Stimulated activated CD8-positive, alpha-beta memory T cell treated with anti-CD3 and anti-CD28 coated beads, Interleukin-7, amount 100 ng/mL, for 1 hour (primary cell): Measurements from ENCODE around the gene RAI14.
"Not testable (repeated sequence)": the region's sequence is repeated elsewhere in the genome, so short reads cannot be mapped to it uniquely, and the experiment has no call there.

ENCODE experiments used
- DNase-seq, 2 donors: peaks; one replicate each; pipeline ENCODE4 v3.0.0-alpha.2; 2020; ENCODE audit warnings: low read depth in 2 of 2

The RAI14 gene

DNA sequence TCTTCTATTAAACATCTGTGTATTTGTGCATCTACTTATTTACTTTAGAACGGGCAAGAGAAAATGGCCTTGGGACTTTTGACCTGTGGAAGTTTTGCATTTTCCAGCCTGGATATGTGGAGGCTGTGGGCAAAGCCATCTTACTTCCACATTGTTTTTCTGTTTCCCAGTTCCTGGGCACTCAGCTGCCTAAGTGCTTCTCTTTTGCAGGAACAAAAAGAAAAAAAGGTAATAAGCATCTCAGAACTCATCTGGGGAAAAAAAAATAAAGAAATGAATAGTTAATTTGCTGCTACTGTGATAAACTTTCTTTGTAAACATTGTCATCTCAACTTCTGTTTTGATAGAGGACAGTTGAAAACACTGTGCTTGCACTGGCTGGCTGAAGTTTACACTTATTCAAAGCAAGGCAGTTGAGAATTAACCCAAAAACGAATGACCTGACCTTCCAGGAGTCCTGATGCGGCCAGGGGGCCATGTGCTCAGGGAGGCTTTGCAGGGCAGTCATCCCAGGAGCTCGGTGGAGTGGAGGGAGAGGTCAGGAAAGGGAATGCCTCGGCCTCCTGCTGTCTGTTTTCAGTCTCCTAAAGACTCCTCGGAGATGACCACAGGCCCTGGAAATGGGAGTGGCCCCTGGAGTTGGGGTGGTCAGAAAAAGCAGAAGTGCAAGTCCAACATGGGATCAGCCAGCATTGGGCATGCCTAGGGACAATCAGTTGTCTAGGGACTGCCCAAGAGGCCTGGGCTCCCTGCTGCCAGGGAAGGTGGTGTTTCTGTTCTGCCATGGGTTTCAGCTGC, 75.5 kb downstream of the RAI14 start:
- DNase-seq, result no peak

DNA sequence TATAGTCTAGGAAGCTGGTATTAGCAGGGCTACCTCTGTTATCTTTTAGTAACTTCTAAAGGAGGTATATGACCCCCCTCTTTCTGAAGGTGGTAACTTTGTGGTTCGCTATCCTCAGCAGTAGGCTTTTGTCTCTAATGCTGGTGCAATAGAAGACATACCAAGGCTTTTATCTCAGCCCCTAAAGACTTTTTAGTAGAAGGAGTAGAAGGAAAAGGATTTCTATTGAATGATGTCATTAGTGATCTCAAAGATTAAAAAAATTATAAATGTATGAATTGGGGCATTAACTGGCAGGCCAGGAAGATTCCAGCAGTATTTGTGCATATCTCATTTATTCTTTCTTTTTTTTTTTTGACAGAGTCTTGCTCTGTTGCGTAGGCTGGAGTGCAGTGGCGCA, 78.2 kb downstream of the RAI14 start:
- no peak for DNase-seq

DNA sequence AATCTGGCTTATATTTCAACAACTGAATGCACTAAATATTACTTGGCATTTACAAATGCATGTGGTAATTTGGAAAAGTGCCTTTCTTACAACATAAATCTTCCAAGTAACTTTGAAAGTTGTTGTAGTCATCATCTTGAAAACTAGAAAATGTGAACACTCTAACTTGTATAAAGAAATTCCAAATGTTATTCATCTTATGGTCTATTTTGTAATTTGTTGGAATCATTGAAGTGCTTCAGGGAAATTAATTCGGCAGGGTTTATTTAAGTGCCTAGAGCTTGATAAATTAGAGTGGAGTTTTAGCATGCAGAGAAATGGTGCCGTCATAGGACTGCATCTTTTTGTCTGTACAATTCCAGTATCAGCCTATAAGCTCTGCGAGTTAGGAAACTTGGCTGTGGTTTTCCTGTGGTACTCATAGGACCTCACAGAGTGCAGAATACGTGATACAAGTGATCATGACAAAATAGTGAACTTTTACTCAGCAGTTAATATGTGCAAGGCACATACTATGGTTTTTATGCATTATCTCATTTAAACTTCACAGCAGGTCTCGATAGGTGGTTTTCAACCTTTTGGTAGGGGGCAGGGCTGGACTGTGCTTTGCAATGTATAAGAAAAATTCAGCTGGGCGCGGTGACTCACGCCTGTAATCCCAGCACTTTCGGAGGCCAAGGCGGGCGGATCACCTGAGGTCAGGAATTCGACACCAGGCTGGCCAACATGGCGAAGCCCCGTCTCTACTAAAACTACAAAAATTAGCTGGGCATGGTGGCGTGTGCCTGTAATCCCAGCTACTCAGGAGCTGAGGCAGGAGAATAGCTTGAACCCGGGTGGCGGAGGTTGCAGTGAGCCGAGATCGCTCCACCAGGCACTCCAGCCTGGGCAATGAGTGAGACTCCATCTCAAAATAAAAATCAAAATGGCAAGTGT, 79.6 kb downstream of the RAI14 start:
- no peak for DNase-seq

DNA sequence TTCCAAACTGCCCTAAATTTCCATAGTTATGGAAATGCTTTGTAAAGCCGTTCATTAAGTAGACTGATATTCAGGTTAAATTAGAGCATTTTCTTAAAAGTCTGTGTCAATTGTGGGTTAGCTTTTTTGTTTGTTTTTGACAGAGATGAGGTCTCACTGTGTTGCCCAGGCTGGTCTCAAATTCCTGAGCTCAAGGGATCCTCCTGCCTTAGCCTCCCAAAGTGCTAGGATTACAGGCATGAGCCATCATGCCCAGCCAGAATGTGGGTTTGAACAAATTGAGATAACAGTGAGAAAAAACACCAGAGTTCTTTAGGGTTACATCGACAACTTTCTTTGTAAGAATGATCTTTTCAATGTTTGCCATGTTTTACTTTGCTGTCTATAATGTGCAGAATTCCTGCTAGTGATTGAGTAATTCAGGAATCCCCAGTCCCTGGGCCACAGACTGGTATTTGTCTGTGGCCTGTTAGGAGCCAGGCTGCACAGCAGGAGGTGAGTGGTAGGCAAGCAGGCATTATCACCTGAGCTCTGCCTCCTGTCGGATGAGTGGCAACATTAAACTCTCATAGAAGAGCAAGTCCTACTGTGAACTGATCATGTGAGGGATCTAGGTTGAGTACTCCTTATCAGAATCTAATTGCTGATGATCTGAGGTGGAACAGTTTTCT, 80.5 kb downstream of the RAI14 start:
- no peak for DNase-seq

DNA sequence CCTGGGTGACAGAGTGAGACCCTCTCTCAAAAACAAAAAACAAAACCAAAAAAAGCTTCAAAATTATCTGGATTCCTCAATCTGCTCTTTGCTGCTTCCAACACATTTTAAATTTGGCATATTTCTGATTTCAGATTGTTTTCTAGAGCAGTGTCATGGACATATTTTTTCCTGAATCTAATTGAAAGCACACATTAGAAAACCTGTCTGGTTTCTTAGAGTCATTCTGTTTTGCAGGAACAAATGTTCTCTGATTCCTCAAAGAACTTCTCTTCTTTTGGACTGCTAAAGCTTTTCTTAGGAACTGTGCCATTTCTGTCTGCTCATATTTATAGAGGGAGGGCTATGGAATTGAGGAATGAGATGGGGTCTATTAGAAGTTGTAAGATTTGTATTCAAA, 81.6 kb downstream of the RAI14 start:
- DNase-seq, result no peak

DNA sequence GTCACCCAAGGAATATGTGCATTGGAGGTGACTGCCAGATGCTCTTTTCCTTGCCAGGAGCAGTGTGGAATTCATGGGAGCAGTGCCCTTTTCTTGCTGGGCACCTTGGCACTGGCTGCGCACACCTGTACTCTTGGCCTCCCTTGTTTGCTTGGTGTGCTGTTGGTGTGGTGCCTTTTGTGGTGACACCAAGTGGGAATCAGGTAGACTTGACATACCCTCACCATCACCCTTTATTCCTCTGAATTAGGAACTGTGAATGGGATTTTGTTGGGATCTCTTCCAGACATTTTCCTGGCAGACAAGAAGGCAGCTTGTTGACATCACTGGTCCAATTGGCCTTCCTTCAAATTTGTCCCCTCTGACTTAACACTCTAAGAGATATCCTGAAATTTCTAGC, 82.3 kb downstream of the RAI14 start:
- DNase-seq, result no peak

DNA sequence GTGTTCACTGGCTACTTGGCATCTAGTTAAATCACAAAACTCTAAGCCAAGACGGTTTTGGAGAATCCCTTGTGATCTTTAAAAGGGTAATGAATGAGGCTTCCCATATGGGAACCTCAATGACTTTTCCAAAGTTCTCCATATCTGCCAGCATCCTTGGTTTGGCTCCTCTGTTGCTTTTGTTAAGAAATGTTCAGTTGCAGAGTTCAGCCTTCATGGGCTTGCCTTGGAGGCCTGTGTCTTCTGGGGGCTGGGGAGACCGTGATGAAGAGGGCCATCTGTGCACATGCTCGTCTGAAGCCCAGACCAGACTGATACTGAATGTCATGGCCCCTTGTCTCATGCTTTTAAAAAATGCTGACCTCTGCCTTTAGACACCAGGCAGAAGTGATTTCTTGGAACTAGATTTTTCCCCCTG, 84.3 kb downstream of the RAI14 start:
- no peak for DNase-seq

DNA sequence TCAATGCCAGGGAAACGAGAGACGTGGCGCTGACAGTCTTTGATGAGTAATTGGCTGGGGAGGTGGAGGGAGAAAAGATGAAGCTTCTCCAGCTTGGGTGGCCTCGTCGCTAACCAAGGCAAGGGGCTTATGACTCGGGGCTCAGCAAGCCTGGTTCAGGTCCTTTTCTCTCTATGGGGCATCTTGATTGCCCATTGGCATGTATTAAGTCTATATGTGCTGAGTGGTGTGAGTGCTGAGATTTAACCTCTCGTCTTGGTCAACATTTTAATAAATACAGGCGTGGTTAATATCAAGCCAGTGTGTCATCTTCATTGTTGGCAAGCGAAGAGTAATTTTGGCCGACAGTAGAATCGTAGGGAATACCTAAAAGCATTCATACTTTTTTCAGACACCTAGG, 85.9 kb downstream of the RAI14 start:
- DNase-seq, result no peak

DNA sequence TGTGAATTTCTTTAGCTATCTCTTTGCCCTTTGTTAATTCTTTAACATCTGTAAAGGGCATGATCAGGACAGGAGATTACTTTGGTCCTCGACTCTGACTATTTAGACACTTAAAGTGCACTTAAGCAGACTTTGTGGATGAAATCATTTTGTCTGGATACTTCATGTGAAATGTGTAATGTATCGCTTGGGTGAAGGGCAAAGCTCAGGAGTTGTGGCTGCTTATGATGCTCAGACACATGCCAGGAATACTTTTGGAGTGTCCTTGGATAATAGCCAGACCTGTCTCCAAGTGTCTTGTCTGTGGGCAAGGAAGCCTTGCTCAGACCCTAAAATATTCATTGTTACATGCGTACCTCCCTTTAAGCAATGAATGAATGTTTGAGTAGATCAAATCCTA, 87.8 kb downstream of the RAI14 start:
- no peak for DNase-seq

DNA sequence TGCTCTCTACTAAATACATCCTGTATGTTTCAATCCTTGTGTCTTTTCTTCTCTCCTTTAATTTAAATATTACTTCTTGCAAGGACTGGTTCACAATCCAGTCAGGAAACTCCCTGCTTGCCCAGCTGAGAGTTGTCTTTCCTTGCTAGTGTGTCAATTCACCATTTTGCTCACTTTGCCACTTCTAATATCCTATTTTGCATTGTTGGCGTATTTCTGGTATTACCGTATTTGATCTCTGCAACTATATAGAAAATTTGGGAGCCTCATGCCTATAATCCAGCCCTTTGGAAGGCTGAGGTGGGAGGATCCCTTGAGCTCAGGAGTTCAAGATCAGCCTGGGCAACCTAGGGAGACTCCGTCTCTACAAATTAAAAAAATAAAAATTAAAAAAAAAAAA, 92.3 kb downstream of the RAI14 start:
- DNase-seq, result no peak

DNA sequence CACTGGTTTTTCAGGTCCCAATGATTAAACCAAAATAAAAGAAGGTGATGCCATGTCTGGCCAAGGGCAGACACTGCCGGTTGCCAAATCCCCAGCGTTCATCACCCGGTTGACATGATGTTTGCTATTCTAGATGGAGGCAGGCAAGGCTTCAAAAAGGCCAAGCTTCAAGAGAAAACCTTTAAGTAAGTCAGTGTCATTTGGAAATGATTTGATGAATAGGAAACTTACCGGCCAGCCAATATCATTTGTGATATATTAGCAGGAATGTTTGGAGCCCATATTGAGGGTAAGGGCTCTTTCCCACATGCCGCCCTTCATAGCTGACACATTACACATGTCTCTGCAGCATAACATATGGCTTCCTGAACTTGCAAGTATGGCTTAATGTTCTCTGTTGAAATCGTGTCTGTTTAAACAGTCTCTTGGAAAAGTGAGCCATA, 93.3 kb downstream of the RAI14 start:
- DNase-seq, result no peak

DNA sequence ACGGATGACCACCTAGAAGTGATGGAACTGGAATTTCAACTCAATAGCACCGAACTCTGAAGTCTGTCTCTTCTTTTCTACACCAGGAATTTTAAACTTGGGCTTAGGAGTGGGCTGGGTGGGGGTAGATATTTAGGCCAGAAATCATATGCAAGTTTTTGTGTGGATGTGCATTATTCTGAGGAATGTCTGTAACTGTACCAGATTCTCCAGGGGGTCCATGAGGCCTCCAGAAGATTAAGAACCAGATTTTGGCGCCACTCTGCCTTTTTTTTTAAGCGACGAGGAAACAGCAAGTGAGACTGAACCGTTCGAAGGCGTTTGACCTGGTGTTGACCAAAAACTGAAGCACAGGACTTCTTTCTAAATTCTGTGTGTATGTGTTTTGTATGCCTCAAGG, 94.1 kb downstream of the RAI14 start:
- no peak for DNase-seq

DNA sequence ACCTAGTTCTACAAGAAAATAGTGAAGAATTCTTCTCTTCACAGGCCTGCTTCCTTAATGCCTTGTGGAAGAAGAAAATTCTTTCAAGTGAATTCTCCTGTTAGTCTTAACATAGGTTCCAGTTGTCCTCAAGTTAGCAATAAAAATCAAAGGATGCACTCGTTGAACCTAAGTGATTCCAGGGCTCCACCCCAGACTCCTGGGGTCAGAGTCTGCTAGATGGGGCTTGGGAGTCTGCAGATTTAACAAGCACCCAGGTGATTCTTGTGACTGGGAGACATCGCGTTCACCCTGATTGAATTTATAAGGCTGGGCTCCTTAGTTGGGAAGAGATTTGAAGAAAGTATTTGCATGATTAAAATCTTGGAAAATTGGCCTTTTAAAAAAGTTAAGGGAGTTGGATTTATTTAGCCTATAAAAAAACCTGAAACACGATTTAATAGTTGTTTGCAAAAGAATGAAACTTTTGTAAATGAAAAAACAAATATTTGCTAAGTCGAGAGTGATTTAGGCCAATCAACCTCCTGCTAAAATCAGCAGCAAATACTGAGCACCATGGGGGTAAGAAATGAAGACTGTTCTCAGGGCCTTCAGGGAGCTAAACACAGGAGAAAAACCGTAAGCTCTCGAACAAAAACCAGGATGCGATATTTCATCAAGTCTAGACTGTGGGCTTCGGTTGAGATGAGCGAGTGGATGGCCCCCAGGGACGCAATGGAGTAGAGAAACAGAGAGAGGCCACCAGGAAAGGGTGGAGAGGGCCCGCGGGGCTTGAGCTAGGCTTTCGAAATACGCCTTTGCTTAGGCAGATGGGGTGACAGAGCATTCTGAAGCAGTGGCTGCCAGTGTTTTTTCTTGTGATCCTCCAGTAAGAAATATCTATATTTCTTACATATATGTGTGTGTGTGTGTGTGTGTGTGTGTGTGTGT, 95.9 kb downstream of the RAI14 start:
- DNase-seq, result no peak

DNA sequence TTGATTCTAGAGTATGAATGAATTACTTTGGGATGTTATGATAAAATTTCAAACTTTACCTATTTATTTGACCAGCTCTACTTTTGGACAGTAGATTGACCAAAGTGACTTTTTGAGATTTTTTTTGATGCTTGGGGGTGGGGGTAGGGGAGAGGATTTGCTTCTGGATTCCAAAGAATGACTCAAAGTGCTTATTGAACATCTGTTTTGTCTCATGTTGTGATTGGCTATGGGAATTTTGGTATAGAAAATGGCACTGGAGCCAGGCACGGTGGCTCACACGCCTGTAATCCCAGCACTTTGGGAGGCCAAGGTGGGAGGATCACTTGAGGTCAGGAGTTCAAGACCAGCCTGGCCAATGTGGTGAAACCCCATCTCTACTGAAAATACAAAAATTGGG, 97.1 kb downstream of the RAI14 start:
- DNase-seq, result not testable (repeated sequence)

DNA sequence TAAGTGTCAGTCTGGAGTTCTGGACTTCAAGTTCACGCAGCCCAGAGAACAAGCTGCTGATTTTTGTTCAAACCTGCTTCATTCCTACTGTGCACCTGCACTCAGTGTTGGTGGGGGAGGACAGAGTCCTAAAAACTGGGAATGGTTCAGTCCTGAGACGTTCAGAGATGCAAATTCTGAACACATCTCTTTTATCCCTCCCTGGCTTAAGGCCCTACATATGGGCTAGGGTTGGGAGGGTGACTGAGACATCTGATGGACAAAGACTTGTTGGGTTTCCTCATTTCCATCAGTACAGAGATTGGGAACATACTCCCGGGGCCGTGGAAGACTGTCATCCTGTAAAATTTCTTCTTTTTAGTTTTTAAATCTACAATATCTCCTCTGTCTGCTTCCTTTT, 99.8 kb downstream of the RAI14 start:
- DNase-seq, result no peak

DNA sequence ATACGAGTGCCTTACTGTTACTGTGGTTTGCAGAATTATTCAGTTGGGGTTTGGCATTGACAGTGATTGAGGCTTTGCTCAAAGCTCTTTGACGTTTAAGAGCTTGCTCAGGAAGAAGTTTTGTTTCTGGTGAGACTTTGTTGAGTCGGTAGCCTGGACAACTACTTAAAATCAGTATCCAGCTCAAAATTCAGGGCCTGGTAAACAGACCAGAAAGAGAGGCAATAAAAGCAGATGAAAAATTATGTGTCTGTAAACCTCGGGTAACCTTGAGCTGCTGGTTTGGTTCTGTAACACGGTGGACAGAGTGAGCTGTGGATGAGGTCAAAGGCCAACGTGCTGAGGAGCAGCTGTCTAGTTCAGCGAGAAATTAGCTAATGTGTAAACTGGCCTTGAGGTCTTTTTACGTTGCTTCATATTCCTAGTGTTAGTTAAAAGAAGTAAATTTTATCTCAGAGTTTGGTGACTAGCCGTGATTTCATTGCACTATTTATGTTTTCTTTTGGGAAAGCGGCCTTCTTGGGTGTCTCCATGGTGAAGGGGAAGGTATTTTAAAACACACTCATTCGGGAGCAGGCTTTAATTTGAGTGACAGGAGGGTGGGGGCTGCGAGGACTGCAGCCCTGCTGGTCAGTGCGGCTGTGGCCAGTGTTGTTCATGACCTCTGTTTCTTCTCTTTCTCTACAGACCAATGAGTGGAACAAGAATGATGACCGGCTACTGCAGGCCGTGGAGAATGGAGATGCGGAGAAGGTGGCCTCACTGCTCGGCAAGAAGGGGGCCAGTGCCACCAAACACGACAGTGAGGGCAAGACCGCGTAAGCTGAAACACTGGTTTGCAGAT, 100.9 kb downstream of the RAI14 start:
- no peak for DNase-seq

DNA sequence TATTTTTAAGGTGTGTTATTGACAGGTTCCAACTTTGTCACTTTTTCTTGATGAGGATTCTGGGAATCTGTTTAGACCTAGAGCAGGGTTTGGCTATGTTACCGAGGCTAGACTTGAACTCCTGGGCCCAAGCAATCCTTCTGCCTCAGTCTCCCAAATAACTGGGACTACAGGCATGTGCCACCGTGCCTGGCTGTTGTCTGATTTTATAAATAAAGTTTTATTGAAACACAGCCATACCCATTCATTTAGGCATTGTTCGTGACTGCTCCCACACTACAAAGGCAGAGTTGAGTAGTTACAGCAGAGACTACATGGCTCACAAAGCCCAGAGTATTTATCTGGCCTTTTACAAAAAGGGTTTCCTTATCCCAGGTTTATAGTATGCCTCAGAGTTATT, 102.4 kb downstream of the RAI14 start:
- DNase-seq, result no peak

DNA sequence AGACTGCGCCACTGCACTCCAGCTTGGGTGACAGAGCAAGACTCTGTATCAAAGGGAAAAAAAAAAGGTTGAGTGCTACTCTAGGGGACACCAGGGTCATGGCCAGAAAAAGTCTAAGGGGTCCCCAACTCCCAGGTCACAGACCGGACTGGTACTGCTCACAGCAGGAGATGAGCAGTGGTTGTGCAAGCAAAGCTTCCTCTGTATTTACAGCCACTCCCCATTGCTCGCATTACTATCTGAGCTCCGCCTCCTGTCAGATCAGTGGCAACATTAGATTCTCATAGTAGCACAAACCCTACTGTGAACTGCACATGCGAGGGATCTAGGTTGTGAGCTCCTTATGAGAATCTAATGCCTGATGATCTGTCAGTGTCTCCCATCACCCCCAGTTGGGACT, 103.1 kb downstream of the RAI14 start:
- not testable (repeated sequence) for DNase-seq

DNA sequence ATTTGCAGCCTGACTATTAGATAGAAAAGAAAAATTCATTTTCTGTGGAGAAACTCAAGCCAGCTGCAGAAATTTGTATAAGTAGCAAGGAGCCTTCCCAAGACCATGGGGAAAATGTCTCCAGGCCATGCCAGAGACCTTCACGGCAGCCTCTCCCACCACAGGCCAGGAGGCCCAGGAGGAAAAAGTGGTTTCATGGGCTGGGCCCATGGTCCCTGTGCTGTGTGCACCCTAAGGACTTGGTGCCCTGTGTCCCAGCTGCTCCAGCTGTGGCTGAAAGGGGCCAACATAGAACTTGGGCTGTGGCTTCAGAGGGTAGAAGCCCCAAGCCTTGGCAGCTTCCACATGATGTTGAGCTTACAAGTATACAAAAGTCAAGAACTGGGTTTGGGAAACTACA, 109.5 kb downstream of the RAI14 start:
- no peak for DNase-seq

DNA sequence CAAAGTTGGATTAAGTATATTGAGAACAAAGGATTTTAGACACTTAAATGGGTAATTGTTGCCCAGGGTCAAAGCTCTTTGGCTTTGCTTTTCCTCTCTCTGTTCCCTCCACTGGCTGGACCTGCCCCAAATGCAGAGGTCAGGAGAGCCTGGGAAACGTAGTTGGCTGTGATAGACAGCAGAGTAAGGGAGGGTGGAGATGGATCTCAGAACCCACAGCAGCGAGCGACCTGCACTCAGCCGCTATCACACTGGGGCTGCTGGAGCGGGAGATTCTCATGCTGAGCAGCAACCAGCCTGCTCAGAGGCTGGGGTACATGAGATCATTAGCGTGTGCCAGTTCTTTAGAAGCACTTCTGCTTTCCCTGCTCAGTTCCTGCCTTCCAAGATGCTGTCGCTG, 111.1 kb downstream of the RAI14 start:
- no peak for DNase-seq
